ENCODE data around the gene MBP.

MBP gene

DNA sequence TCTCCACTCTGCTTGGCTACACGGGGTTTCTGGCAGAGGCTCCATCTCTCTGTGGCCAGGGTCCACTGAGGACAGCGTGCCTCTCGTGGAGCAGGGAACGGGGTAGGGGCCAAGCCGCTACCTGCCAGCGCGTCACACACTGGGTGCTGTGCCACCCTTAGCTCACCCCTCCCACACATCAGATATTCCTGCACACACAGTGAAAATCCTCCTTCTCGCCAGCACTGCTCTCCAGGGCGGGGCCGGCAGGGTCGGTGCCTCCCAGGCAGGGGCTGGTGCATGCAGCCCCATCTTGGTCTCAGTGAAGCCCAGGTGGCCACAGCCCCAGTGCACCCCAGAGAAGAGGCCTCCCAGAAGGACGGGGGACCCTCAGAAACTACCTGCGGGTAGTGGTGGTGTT lies 124.6 kb downstream of the MBP start:
- Histone ChIP-seq H3K4me3 (replicated peaks; ENCODE audit: insufficient read depth, low read length) (no peak overlapping the region), H3K27ac (replicated peaks) (no peak overlapping the region), H3K27me3 (ENCODE audit: insufficient read depth, poor library complexity, severe bottlenecking) (no peaks in the 10 kb centered on the region)
- DNase-seq (ENCODE audit: low read depth in 1 of 2, low spot score in 1 of 2): no peak
- TF ChIP-seq REST (IDR thresholded peaks at IDR 0.05; ENCODE audit: insufficient replicate concordance, low read depth) (no peak), CTCF (IDR thresholded peaks at IDR 0.05; ENCODE audit: insufficient read depth, low read length) (no peak), POLR2AphosphoS5 (IDR thresholded peaks at IDR 0.05; ENCODE audit: low read depth) (no peak), GABPA (IDR thresholded peaks at IDR 0.05; ENCODE audit: low read depth) (no peak), SPI1 (IDR thresholded peaks at IDR 0.05; ENCODE audit: borderline replicate concordance, low read depth) (no peak)

DNA sequence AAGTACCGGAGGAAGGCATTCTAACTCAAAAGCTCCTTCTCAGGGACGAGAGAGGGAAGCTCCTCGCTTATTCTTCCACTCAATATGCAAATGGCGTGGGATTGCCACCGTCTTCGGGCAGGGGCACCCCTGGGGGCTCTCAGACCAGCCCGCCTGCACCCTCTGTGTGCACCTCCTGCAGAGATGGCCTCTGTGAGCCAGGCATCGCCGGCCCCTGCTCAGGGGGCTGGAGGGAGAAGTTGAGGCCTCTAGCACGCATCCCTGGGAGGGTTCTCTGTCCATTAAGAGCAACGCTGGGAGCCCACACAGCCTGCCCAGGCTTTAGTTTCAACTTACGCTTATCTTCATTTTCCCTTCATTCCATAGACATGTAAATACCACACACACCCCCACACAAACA lies 125.3 kb downstream of the MBP start:
- no peaks in the 10 kb centered on the region for H3K27me3 ChIP-seq (ENCODE audit: insufficient read depth, poor library complexity, severe bottlenecking)
- H3K4me3 ChIP-seq (replicated peaks; ENCODE audit: insufficient read depth, low read length): no peak overlapping the region
- TF ChIP-seq CTCF (IDR thresholded peaks at IDR 0.05; ENCODE audit: insufficient read depth, low read length) (no peak), SPI1 (IDR thresholded peaks at IDR 0.05; ENCODE audit: borderline replicate concordance, low read depth) (no peak), POLR2AphosphoS5 (IDR thresholded peaks at IDR 0.05; ENCODE audit: low read depth) (no peak), REST (IDR thresholded peaks at IDR 0.05; ENCODE audit: insufficient replicate concordance, low read depth) (no peak), GABPA (IDR thresholded peaks at IDR 0.05; ENCODE audit: low read depth) (no peak)
- DNase-seq (ENCODE audit: low read depth in 1 of 2, low spot score in 1 of 2): no peak
- peak overlapping the region; percentile 64 for H3K27ac ChIP-seq (replicated peaks)

DNA sequence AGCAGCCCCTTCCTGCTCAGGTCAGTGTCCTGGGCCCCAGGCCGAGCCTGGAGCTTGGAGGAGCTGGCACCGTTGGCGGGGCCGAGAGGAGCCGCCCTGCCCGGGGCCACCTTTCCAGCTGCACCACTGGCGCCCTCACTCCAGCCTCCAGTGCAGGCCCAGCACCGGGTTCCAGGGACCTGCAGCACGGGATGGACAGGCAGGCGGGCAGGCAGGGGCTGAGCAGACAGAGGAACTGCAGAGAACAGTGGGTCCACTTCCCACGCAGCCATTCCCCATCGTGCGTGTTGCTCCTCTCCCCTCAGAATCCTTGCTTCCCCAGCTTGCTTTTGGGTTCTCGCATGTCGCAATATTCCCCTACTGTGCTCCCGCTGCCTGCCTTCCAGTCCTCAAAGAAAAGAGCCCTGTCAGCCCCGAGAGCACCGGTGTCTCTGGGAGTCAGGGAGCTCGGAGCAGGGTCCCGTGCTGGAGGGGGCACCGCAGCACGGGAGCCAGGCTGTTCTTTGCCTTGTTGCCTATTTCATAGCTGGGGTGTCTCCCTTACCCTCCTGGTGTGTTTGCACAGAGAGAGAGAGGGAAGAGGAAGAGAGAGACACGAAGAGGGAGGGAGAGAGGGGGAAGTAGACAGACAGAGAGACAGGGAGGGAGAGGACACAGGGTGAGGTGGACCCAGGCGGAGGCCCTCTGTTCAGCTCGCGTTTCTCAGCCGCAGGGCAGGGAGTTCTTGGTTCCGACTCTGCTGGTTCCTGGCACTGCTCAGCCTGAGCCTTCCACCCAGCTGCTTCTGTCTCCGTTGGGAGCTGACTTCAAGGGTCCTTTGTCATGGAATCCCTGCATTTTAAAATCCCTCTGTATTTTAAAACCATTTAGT lies 126.0 kb downstream of the MBP start:
- no peak overlapping the region for H3K4me3 ChIP-seq (replicated peaks; ENCODE audit: insufficient read depth, low read length)
- DNase-seq (ENCODE audit: low read depth in 1 of 2, low spot score in 1 of 2): peak; percentile 87 to 88
- no peaks in the 10 kb centered on the region for H3K27me3 ChIP-seq (ENCODE audit: insufficient read depth, poor library complexity, severe bottlenecking)
- no peak; the same call in 1 of the 2 replicates for TF ChIP-seq POLR2AphosphoS5 (IDR thresholded peaks at IDR 0.05; ENCODE audit: low read depth)
- no peak for TF ChIP-seq CTCF (IDR thresholded peaks at IDR 0.05; ENCODE audit: insufficient read depth, low read length)
- no peak for TF ChIP-seq REST (IDR thresholded peaks at IDR 0.05; ENCODE audit: insufficient replicate concordance, low read depth)
- peak; percentile 79; the same call in 1 of the 2 replicates for TF ChIP-seq SPI1 (IDR thresholded peaks at IDR 0.05; ENCODE audit: borderline replicate concordance, low read depth)
- TF ChIP-seq GABPA (IDR thresholded peaks at IDR 0.05; ENCODE audit: low read depth): no peak
- peak overlapping the region; percentile 64 for H3K27ac ChIP-seq (replicated peaks)

Data from HL-60 (cell line).